HG02885 (cell line): Measurements from ENCODE around the gene ALDH3A1.

Source experiments
- ATAC-seq: cut with Tn5 transposase; IDR thresholded peaks from one replicate; pipeline ENCODE4 v1.9.1; 2021; ENCODE audit warnings: mild to moderate bottlenecking; ENCODE audit not compliant: unreplicated experiment, poor library complexity

ALDH3A1 gene

GRCh38 chr17:19724501-19725420 is 23.3 kb downstream of the ALDH3A1 start:
- ATAC-seq, result no peak

GRCh38 chr17:19723964-19724363 is 24.1 kb downstream of the ALDH3A1 start:
- ATAC-seq, result no peak

- ATAC-seq, result no peak
These were observed 27.3 kb downstream of the ALDH3A1 start for GRCh38 chr17:19720631-19721426.

- ATAC-seq, result no peak
These were observed 28.0 kb downstream of the ALDH3A1 start for GRCh38 chr17:19720210-19720475.

- no peak for ATAC-seq
These were observed 28.5 kb downstream of the ALDH3A1 start for GRCh38 chr17:19719355-19720209.

- ATAC-seq, result no peak
These were observed 29.3 kb downstream of the ALDH3A1 start for GRCh38 chr17:19718613-19719354.

- ATAC-seq, result no peak
These were observed 30.0 kb downstream of the ALDH3A1 start for GRCh38 chr17:19718041-19718612.

- ATAC-seq, result no peak
These were observed 30.6 kb downstream of the ALDH3A1 start for GRCh38 chr17:19717411-19717908.

- no peak for ATAC-seq
These were observed 31.1 kb downstream of the ALDH3A1 start for GRCh38 chr17:19717031-19717360.

- no peak for ATAC-seq
These were observed 31.7 kb downstream of the ALDH3A1 start, which contains the start of gene SLC47A2 for GRCh38 chr17:19716108-19717030. Gene SLC47A2, minus strand, starts transcription at chr17:19716584. Its CDS starts 29 bp downstream, at chr17:19716555.

- ATAC-seq, result no peak
These were observed 33.3 kb downstream of the ALDH3A1 start for GRCh38 chr17:19714542-19715411.

- ATAC-seq, result no peak
These were observed 34.2 kb downstream of the ALDH3A1 start for GRCh38 chr17:19713901-19714361.

- no peak for ATAC-seq
These were observed 34.6 kb downstream of the ALDH3A1 start for GRCh38 chr17:19713462-19713861.

- no peak for ATAC-seq
These were observed 35.6 kb downstream of the ALDH3A1 start for GRCh38 chr17:19712436-19713004.

- no peak for ATAC-seq
These were observed 38.3 kb downstream of the ALDH3A1 start for GRCh38 chr17:19709841-19710240.

GRCh38 chr17:19708431-19709175 is 39.5 kb downstream of the ALDH3A1 start:
- no peak for ATAC-seq
